ENCODE data around the gene FHOD3. TPM values are rescaled to one million over a fixed set of nuclear protein-coding genes. Genes with fewer than 3 reads are reported as not detected.

Gene FHOD3
- total and polyA plus RNA-seq, 2 of the 13 experiments (the other 11 are each of a cell fraction or from before 2014, with no cell fraction given), result 0.07 TPM; not detected in 1

DNA sequence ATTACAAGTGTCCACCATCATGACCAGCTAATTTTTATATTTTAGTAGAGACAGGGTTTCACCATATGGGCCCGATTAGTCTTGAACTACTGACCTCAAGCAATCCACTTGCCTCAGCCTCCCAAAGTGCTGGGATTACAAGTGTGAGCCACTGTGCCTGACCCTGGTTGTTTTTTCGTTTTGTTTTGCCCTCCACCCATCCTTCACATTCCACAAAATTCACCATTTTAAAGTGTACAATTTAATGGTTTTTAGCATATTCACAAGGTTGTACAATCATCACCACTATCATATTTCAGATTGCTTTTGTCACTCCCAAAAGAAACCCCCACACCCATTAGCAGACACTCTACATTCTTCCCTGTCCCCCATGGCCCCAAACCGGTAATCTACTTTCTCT is 316.3 kb downstream of the FHOD3 start (continued):
- TF ChIP-seq TBX3 (IDR thresholded peaks at IDR 0.05; ENCODE audit: borderline replicate concordance), result no peak
- TF ChIP-seq ZC3H13 (CRISPR knock-in tag; IDR thresholded peaks at IDR 0.05), result no peak
- no peak for TF ChIP-seq MYC (CRISPR knock-in tag; IDR thresholded peaks at IDR 0.05; ENCODE audit: borderline replicate concordance)
- no peak for TF ChIP-seq HOXA3 (CRISPR knock-in tag; IDR thresholded peaks at IDR 0.05)
- TF ChIP-seq NPAS2 (CRISPR knock-in tag; IDR thresholded peaks at IDR 0.05; ENCODE audit: borderline replicate concordance), result no peak

- no peaks in the 10 kb centered on the region for H3K79me2 ChIP-seq (ENCODE audit: insufficient read depth, low read length)
- POLR2A ChIA-PET, result no interaction called here
- WGBS (ENCODE audit: low lambda C conversion rate), result under 1% methylated on average over 2 of the region's 2 CpGs
- intact Hi-C loops (cut with micrococcal nuclease; ENCODE audit: unreplicated experiment) (no loop called here), in situ Hi-C loops (cut with HindIII; ENCODE audit: extremely low pct_ligation_motif_present, low pct_unique_long_range_greater_than_20kb) (no loop called here)
- no peak for DNase-seq (ENCODE audit: low spot score)
- no peak overlapping the region for H3K4me3 ChIP-seq (replicated peaks in 1 of 3; ENCODE audit: insufficient read depth in 1 of 3, low read depth in 2 of 3, low read length in 3 of 3)
- no peaks in the 10 kb centered on the region for H3K27me3 ChIP-seq (ENCODE audit: control insufficient read depth in 1 of 2, insufficient read depth in 2 of 2, low read length in 2 of 2)
- no peak for FAIRE-seq
- no peak for ATAC-seq
- no peak overlapping the region for H3K27ac ChIP-seq (ENCODE audit: extremely low read length, insufficient read depth, low read length)
- no peak overlapping the region for H3K9ac ChIP-seq (ENCODE audit: insufficient read depth, low read depth, low read length)
- H4K20me1 ChIP-seq (ENCODE audit: insufficient read depth, low read length), result no peaks in the 10 kb centered on the region
- CTCF ChIA-PET (ENCODE audit: low intra/inter-chr PET ratio, low total read pairs), result no interaction called here
- no peak overlapping the region for H3K4me2 ChIP-seq (ENCODE audit: low read depth, low read length)
- BruUV-seq (replicated peaks), result no TSS peak
- no peak overlapping the region for H2AFZ ChIP-seq (ENCODE audit: low read length)
- no peak for TF ChIP-seq CHCHD3 (CRISPR knock-in tag; IDR thresholded peaks at IDR 0.05)
- TF ChIP-seq, protein P1, sequence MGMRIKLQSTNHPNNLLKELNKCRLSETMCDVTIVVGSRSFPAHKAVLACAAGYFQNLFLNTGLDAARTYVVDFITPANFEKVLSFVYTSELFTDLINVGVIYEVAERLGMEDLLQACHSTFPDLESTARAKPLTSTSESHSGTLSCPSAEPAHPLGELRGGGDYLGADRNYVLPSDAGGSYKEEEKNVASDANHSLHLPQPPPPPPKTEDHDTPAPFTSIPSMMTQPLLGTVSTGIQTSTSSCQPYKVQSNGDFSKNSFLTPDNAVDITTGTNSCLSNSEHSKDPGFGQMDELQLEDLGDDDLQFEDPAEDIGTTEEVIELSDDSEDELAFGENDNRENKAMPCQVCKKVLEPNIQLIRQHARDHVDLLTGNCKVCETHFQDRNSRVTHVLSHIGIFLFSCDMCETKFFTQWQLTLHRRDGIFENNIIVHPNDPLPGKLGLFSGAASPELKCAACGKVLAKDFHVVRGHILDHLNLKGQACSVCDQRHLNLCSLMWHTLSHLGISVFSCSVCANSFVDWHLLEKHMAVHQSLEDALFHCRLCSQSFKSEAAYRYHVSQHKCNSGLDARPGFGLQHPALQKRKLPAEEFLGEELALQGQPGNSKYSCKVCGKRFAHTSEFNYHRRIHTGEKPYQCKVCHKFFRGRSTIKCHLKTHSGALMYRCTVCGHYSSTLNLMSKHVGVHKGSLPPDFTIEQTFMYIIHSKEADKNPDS (CRISPR knock-in tag; IDR thresholded peaks at IDR 0.05), result no peak
- TF ChIP-seq, protein P2, sequence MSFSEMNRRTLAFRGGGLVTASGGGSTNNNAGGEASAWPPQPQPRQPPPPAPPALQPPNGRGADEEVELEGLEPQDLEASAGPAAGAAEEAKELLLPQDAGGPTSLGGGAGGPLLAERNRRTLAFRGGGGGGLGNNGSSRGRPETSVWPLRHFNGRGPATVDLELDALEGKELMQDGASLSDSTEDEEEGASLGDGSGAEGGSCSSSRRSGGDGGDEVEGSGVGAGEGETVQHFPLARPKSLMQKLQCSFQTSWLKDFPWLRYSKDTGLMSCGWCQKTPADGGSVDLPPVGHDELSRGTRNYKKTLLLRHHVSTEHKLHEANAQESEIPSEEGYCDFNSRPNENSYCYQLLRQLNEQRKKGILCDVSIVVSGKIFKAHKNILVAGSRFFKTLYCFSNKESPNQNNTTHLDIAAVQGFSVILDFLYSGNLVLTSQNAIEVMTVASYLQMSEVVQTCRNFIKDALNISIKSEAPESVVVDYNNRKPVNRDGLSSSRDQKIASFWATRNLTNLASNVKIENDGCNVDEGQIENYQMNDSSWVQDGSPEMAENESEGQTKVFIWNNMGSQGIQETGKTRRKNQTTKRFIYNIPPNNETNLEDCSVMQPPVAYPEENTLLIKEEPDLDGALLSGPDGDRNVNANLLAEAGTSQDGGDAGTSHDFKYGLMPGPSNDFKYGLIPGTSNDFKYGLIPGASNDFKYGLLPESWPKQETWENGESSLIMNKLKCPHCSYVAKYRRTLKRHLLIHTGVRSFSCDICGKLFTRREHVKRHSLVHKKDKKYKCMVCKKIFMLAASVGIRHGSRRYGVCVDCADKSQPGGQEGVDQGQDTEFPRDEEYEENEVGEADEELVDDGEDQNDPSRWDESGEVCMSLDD (CRISPR knock-in tag; IDR thresholded peaks at IDR 0.05; ENCODE audit: borderline replicate concordance), result no peak
- no peaks in the 10 kb centered on the region for H3K9me3 ChIP-seq (ENCODE audit: low read length)
- no peaks in the 10 kb centered on the region for H3K36me3 ChIP-seq (replicated peaks in 1 of 2; ENCODE audit: control insufficient read depth in 1 of 2, insufficient read depth in 2 of 2, low read length in 2 of 2)
- no peaks in the 10 kb centered on the region for H3K4me1 ChIP-seq (ENCODE audit: insufficient read depth, low read length)
These were observed 323.3 kb downstream of the FHOD3 start for GRCh38 chr18:36620788-36621187.

Measured in HepG2 (cell line).